Nephron (organoid): ENCODE data around the gene DUOX2.
"Not testable (repeated sequence)": the region's sequence is repeated elsewhere in the genome, so short reads cannot be mapped to it uniquely, and the experiment has no call there.

ENCODE experiments used
- H3K27ac Mint-ChIP-seq, 3 experiments: 2 replicates each; pipeline ENCODE4 v1.8.0; 2020; ENCODE audit warnings: mixed read lengths in 3 of 3, mild to moderate bottlenecking in 2 of 3, moderate library complexity in 1 of 3
- H3K27me3 Mint-ChIP-seq: 2 replicates; pipeline ENCODE4 v1.8.0; 2021; ENCODE audit warnings: low read depth, mild to moderate bottlenecking, moderate library complexity, mixed read lengths
- H3K36me3 Mint-ChIP-seq: 2 replicates; pipeline ENCODE4 v1.8.0; 2020; ENCODE audit warnings: low read depth, mixed read lengths
- H3K4me1 Mint-ChIP-seq: 2 replicates; pipeline ENCODE4 v1.8.0; 2020; ENCODE audit warnings: mixed read lengths
- H3K4me3 Mint-ChIP-seq, 3 experiments: 2 replicates each; pipeline ENCODE4 v1.8.0; 2020; ENCODE audit warnings: mild to moderate bottlenecking in 3 of 3, mixed read lengths in 3 of 3, moderate library complexity in 2 of 3
- H3K9me3 Mint-ChIP-seq: 2 replicates; pipeline ENCODE4 v1.8.0; 2020; ENCODE audit warnings: mixed read lengths
- TF ChIP-seq, protein P1 (sequence below), 3 experiments: fragments of 200-600 bp; sonication (generic); IDR thresholded peaks; one replicate each; pipeline ENCODE4 v1.5.0; 2021; ENCODE audit warnings: antibody characterized with exemption in 3 of 3; ENCODE audit not compliant: unreplicated experiment in 3 of 3

DUOX2 gene

GRCh38 chr15:45105586-45105985, 8.4 kb downstream of the DUOX2 start:
- H3K36me3 Mint-ChIP-seq: no peaks in the 10 kb centered on the region
- TF ChIP-seq, protein P1, sequence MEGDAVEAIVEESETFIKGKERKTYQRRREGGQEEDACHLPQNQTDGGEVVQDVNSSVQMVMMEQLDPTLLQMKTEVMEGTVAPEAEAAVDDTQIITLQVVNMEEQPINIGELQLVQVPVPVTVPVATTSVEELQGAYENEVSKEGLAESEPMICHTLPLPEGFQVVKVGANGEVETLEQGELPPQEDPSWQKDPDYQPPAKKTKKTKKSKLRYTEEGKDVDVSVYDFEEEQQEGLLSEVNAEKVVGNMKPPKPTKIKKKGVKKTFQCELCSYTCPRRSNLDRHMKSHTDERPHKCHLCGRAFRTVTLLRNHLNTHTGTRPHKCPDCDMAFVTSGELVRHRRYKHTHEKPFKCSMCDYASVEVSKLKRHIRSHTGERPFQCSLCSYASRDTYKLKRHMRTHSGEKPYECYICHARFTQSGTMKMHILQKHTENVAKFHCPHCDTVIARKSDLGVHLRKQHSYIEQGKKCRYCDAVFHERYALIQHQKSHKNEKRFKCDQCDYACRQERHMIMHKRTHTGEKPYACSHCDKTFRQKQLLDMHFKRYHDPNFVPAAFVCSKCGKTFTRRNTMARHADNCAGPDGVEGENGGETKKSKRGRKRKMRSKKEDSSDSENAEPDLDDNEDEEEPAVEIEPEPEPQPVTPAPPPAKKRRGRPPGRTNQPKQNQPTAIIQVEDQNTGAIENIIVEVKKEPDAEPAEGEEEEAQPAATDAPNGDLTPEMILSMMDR (IDR thresholded peaks at IDR 0.05; ENCODE audit: unreplicated experiment in 3 of 3): no peak
- H3K4me1 Mint-ChIP-seq: no peaks in the 10 kb centered on the region
- H3K27ac Mint-ChIP-seq: no peak overlapping the region
- no peak overlapping the region for H3K4me3 Mint-ChIP-seq
- H3K9me3 Mint-ChIP-seq: no peaks in the 10 kb centered on the region
- H3K27me3 Mint-ChIP-seq: peaks cover 70% of the 10 kb centered on the region

DNA sequence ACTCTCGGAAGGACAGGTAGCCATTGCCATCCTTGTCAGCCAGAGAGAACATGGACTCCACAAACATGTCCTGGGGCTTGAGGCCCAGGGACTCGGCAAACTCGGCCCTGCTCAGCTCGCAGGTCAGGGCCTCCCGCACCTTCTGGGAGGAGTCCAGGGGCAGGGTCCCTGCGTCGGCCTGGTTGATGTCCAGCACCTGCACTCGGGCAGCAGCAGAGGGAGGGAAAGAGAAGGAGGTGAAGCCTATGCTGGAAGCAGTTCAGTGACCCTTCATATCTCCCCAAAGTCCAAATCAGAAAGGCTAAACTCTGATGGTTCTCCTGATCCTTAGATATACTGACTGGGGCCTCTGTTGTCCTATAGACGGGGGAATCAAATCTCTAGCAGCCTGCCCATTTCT, 9.8 kb downstream of the DUOX2 start:
- not testable (repeated sequence) for H3K9me3 Mint-ChIP-seq, H3K36me3 Mint-ChIP-seq, H3K4me1 Mint-ChIP-seq, H3K4me3 Mint-ChIP-seq, H3K27ac Mint-ChIP-seq
- peaks cover 64% of the 10 kb centered on the region for H3K27me3 Mint-ChIP-seq

DNA sequence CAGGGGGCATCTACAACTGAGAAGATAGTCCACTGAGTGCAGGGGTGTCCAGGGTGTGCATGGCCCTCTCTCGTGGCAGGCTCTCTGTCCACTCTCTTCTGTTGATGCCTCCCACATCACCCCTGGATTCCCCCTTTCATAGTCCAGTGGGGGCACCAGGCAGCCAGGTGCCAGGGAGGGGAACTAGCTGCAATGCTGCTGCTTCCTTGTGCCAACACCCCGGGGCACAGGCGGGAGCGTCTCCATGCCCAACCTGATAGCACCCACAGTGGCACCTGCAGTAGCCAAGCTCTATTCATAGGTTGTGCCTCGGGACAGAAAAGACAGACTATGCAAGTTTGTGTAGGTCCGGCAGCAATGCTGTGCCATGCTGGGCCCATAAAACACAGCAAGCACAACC, 11.7 kb downstream of the DUOX2 start:
- Mint-ChIP-seq H3K27me3 (peaks cover 49% of the 10 kb centered on the region), H3K4me1 (no peaks in the 10 kb centered on the region), H3K36me3 (no peaks in the 10 kb centered on the region), H3K27ac (no peak overlapping the region), H3K9me3 (no peaks in the 10 kb centered on the region), H3K4me3 (no peak overlapping the region)
- TF ChIP-seq, protein P1 (IDR thresholded peaks at IDR 0.05; ENCODE audit: unreplicated experiment in 3 of 3): no peak

DNA sequence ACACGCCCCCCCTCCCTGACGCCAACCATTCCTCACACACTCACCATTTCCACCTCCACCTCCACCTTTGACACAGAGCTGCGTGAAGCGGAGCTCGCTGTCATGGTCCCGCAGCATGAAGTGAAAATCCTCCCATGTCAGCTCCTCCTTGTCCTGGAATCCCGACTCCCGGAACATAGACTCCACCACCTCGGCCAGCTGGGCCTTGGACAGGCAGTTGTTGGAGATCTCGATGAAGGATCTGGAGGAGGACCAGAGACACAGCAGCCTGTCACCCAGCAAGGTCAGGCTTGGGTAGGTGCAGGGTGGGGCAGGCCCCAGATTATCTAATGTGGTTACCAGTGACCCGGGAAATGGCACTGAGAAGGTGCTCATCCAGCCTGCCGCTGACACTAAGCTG, 12.2 kb downstream of the DUOX2 start:
- TF ChIP-seq, protein P1 (IDR thresholded peaks at IDR 0.05; ENCODE audit: unreplicated experiment in 3 of 3): no peak
- peaks cover 44% of the 10 kb centered on the region for H3K27me3 Mint-ChIP-seq
- no peak overlapping the region for H3K27ac Mint-ChIP-seq
- H3K36me3 Mint-ChIP-seq: no peaks in the 10 kb centered on the region
- no peaks in the 10 kb centered on the region for H3K9me3 Mint-ChIP-seq
- no peak overlapping the region for H3K4me3 Mint-ChIP-seq
- H3K4me1 Mint-ChIP-seq: no peaks in the 10 kb centered on the region

- Mint-ChIP-seq H3K4me1 (no peaks in the 10 kb centered on the region), H3K36me3 (no peaks in the 10 kb centered on the region), H3K9me3 (no peaks in the 10 kb centered on the region), H3K27me3 (peaks cover 40% of the 10 kb centered on the region), H3K4me3 (no peak overlapping the region), H3K27ac (no peak overlapping the region)
- TF ChIP-seq, protein P1 (IDR thresholded peaks at IDR 0.05; ENCODE audit: unreplicated experiment in 3 of 3): no peak
Measured at GRCh38 chr15:45100884-45101625, 12.9 kb downstream of the DUOX2 start.

DNA sequence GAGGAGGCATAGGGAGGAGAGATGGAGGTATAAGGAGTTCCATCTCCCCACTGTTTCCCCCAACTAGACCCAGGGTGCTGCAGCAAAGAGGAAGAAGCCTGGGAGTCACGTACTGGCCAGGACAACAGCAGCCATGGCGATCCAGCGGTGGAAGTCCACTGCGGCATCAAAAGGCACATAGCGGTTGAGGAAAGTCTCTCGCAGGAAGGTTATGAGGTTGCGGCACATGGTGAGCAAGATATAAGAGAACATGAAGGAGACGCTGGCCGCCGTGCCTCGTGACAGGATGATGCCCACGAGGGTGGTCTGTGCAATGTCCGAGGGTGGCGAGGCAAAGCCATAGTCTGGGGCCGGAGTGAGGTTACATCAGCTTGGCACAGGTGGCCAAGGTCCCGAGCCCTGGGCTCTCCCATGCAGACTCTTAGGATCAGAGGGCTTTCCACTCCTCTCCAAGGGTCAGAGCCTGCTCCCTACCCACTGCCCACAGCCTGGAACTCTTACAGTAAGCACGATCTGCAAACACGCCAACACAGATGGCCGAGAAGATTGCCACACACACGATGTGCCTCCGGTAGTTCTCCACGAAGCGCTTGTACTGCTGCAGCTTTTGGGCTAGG, 14.3 kb downstream of the DUOX2 start:
- Mint-ChIP-seq H3K9me3 (no peaks in the 10 kb centered on the region), H3K27ac (no peak overlapping the region), H3K36me3 (no peaks in the 10 kb centered on the region), H3K4me3 (no peak overlapping the region), H3K27me3 (peaks cover 28% of the 10 kb centered on the region), H3K4me1 (no peaks in the 10 kb centered on the region)
- TF ChIP-seq, protein P1 (IDR thresholded peaks at IDR 0.05; ENCODE audit: unreplicated experiment in 3 of 3): no peak
